Activated CD4-positive, alpha-beta T cell treated with anti-CD3 and anti-CD28 coated beads, Interleukin-2, amount 10 ng/mL, durations not matched to agents 7 days and 5 days (primary cell): ENCODE results near the gene KIAA1614. TPM values are rescaled to one million over a fixed set of nuclear protein-coding genes. Genes with fewer than 3 reads are reported as not detected.
A peak's percentile ranks its signal among the peaks of the same experiment; 100 is the strongest.

Experiments used
- CTCF ChIA-PET: fragments of 350-600 bp; sonication (Branson Sonifier 250); formaldehyde crosslinking; loops from one replicate; lab custom pipeline; 2021; ENCODE audit warnings: antibody characterized with exemption; lab: Charles Lee
- POLR2A ChIA-PET: fragments of 350-600 bp; sonication (Branson Sonifier 250); formaldehyde crosslinking; loops from one replicate; lab custom pipeline; 2021; ENCODE audit warnings: antibody characterized with exemption; lab: Charles Lee
- DNase-seq: peaks from one replicate; pipeline ENCODE4 v3.0.0-alpha.2; 2020
- H3K27ac Mint-ChIP-seq: one replicate; pipeline ENCODE4 v1.8.0; 2021; ENCODE audit warnings: mild to moderate bottlenecking, moderate library complexity, mixed read lengths
- H3K27me3 Mint-ChIP-seq: one replicate; pipeline ENCODE4 v1.8.0; 2021; ENCODE audit warnings: mixed read lengths
- H3K36me3 Mint-ChIP-seq: one replicate; pipeline ENCODE4 v1.8.0; 2021; ENCODE audit warnings: low read depth, mixed read lengths
- H3K4me1 Mint-ChIP-seq: one replicate; pipeline ENCODE4 v1.8.0; 2021; ENCODE audit warnings: mixed read lengths
- H3K4me3 Mint-ChIP-seq: one replicate; pipeline ENCODE4 v1.8.0; 2021; ENCODE audit warnings: mild to moderate bottlenecking, moderate library complexity, mixed read lengths
- H3K9me3 Mint-ChIP-seq: one replicate; pipeline ENCODE4 v1.8.0; 2021; ENCODE audit warnings: mixed read lengths
- total RNA-seq, 2 experiments: library from RNA; stranded (reverse); gene quantifications; one replicate each; pipeline ENCODE4 v1.2.3, GENCODE V29; 2021

Gene KIAA1614
- total RNA-seq, 2 experiments from 2014 or later: 0.22 to 0.33 TPM

- peaks cover 64% of the 10 kb centered on the region for H3K36me3 Mint-ChIP-seq
- H3K9me3 Mint-ChIP-seq: no peaks in the 10 kb centered on the region
- DNase-seq: no peak
- ChIA-PET CTCF (interaction anchor here (0.5 to 1.5 kb wide), 4 partner anchors 12 to 26 kb away, joined by 3 to 5 read pairs (median 3); no protein-coding TSS in a partner anchor), POLR2A (no interaction called here)
- no peak overlapping the region for H3K4me3 Mint-ChIP-seq
- H3K4me1 Mint-ChIP-seq: no peaks in the 10 kb centered on the region
- no peaks in the 10 kb centered on the region for H3K27me3 Mint-ChIP-seq
- H3K27ac Mint-ChIP-seq: peak overlapping the region; percentile 20
Measured at GRCh38 chr1:180988253-180988752, 75.6 kb downstream of the KIAA1614 start.

DNA sequence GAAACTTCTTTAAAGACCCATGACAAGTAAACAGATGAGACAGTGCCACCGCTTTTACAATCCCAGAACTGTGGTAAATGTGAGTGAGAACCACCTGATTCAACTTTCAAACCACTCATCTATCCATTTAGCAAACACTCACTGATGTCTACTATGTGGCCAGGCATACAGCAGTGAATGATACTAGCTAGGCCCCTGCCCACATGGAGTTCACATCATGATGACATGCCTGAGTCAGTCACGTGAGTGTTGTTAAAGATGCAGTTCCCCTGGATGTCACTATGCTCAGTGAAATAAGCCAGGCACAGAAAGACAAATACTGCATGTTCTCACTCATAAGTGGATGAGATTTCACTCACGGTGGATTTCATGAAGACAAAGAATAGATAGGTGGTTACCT is 81.6 kb downstream of the KIAA1614 start:
- Mint-ChIP-seq H3K27ac (no peak overlapping the region), H3K4me1 (no peaks in the 10 kb centered on the region), H3K36me3 (peaks cover 38% of the 10 kb centered on the region), H3K9me3 (no peaks in the 10 kb centered on the region), H3K27me3 (no peaks in the 10 kb centered on the region), H3K4me3 (no peak overlapping the region)
- ChIA-PET POLR2A (no interaction called here), CTCF (interaction anchor here (1.3 to 1.7 kb wide), 2 partner anchors 12 to 13 kb away, joined by 3 read pairs; no protein-coding TSS in a partner anchor)
- no peak for DNase-seq

GRCh38 chr1:180997843-180998504 is 85.3 kb downstream of the KIAA1614 start:
- Mint-ChIP-seq H3K4me1 (peaks cover 4% of the 10 kb centered on the region), H3K4me3 (no peak overlapping the region), H3K9me3 (no peaks in the 10 kb centered on the region), H3K27ac (no peak overlapping the region), H3K27me3 (no peaks in the 10 kb centered on the region), H3K36me3 (peaks cover 41% of the 10 kb centered on the region)
- ChIA-PET POLR2A (no interaction called here), CTCF (no interaction called here)
- no peak for DNase-seq

Other genes with a start within 250 kb of the KIAA1614 start
- gene STX6, start 110.0 kb downstream of the KIAA1614 start, total RNA-seq: 10 to 100 TPM; 17.9 to 18.4 TPM
- gene MR1, start 121.1 kb downstream of the KIAA1614 start, total RNA-seq: 10 to 100 TPM; 37.4 to 38.7 TPM
- 10 to 100 TPM; 20.3 to 24.9 TPM for gene IER5, start 175.8 kb downstream of the KIAA1614 start, total RNA-seq